Large intestine (tissue), 3 donors: ENCODE data around the gene SLC25A11. TPM values are rescaled to one million over a fixed set of nuclear protein-coding genes. Genes with fewer than 3 reads are reported as not detected.

Experiments used
- DNase-seq, 2 donors: peaks; one replicate each; pipeline versions ENCODE4 v3.0.0 to v3.0.0-alpha.2; 2013
- H3K27ac ChIP-seq: one replicate; pipeline ENCODE4 v1.5.1; 2013; ENCODE audit warnings: low read length
- H3K27me3 ChIP-seq: 2 replicates; pipeline ENCODE4 v1.6.1; 2013; ENCODE audit warnings: low read length; ENCODE audit not compliant: control insufficient read depth, insufficient read depth
- H3K36me3 ChIP-seq: 2 replicates; pipeline ENCODE4 v1.6.1; 2013; ENCODE audit warnings: low read length; ENCODE audit not compliant: control insufficient read depth, insufficient read depth
- H3K4me1 ChIP-seq: one replicate; pipeline ENCODE4 v1.6.1; 2013; ENCODE audit warnings: low read length; ENCODE audit not compliant: control insufficient read depth, insufficient read depth
- H3K4me3 ChIP-seq: one replicate; pipeline ENCODE4 v1.5.1; 2013; ENCODE audit warnings: low read length
- H3K9me3 ChIP-seq: one replicate; pipeline ENCODE4 v1.6.1; 2013; ENCODE audit warnings: mild to moderate bottlenecking, low read depth, low read length, moderate library complexity; ENCODE audit not compliant: control insufficient read depth
- WGBS: methylation state at CpG from one replicate; pipeline ENCODE4 v1.1.5; 2013; ENCODE audit warnings: low lambda C conversion rate; ENCODE audit not compliant: insufficient coverage; 5-methylcytosine and 5-hydroxymethylcytosine counted together
- polyA plus RNA-seq: library from polyadenylated mRNA; unstranded; fragments of 120-200 nt; gene quantifications from one replicate; pipeline ENCODE4 v1.2.1, GENCODE V29; 2013

Gene SLC25A11
- polyA plus RNA-seq, 1 donor, result 47.1 TPM

DNA sequence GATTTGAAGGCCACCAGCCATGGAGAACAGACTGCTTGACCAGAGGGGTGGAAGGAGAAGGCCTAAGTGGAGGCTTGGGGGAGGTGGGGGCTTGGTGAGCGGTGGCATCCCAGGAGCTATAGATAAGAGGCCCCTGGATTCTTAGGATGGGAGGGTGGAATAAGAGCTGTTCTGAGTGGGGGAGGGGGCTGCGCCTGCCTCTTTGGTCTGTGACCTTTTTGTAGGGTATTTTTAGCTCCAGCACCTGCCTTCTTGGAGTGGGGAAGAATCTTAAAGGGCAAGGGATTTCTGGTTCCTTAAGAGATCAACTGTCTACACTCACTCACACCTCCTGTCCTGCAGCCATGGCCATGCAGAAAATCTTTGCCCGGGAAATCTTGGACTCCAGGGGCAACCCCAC, 11.6 kb upstream of the SLC25A11 start:
- no peak overlapping the region for H3K27ac ChIP-seq
- DNase-seq, result no peak
- H3K9me3 ChIP-seq, result no peaks in the 10 kb centered on the region
- no CpG with 5 or more reads among the region's 3 CpGs for WGBS
- peaks cover 25% of the 10 kb centered on the region for H3K4me1 ChIP-seq
- no peaks in the 10 kb centered on the region for H3K27me3 ChIP-seq
- peaks cover 7% of the 10 kb centered on the region for H3K36me3 ChIP-seq
- no peak overlapping the region for H3K4me3 ChIP-seq

DNA sequence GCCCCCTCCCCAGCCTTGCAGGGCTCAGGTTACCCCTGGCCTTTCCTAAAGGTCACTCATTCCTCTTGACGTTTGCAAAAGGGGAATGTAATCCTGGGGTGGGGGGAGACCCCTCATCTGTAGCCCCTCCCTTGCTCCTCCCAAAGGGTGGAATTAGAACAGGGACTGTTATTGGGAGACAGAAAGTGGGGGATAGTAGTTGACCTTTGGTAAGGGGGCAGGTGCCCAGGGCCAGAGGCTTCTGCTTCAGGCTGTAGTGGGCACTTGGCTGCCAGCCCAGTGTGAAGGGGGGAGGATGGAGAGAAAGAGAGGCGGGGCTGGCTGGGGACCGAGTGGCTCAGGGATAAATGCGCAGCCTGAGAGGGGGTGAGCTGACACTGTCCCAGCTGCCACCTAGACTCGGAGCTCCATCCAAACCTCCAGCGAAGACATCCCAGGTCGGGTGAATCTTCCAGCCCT, 10.9 kb upstream of the SLC25A11 start, which contains the start of gene ENO3:
Gene ENO3, plus strand, starts transcription at position 374 of the 459 bp plus-strand sequence. CDS start 711 bp downstream, outside the sequence.
- H3K27me3 ChIP-seq, result no peaks in the 10 kb centered on the region
- peaks cover 14% of the 10 kb centered on the region for H3K36me3 ChIP-seq
- WGBS, result no CpG with 5 or more reads among the region's 7 CpGs
- H3K4me3 ChIP-seq, result peak within 1 kb of the TSS; percentile 61
- H3K4me1 ChIP-seq, result peaks cover 30% of the 10 kb centered on the region
- H3K27ac ChIP-seq, result peak within 1 kb of the TSS; percentile 100
- peak in 1 of 2 donors; percentile 36 for DNase-seq
- H3K9me3 ChIP-seq, result no peaks in the 10 kb centered on the region

DNA sequence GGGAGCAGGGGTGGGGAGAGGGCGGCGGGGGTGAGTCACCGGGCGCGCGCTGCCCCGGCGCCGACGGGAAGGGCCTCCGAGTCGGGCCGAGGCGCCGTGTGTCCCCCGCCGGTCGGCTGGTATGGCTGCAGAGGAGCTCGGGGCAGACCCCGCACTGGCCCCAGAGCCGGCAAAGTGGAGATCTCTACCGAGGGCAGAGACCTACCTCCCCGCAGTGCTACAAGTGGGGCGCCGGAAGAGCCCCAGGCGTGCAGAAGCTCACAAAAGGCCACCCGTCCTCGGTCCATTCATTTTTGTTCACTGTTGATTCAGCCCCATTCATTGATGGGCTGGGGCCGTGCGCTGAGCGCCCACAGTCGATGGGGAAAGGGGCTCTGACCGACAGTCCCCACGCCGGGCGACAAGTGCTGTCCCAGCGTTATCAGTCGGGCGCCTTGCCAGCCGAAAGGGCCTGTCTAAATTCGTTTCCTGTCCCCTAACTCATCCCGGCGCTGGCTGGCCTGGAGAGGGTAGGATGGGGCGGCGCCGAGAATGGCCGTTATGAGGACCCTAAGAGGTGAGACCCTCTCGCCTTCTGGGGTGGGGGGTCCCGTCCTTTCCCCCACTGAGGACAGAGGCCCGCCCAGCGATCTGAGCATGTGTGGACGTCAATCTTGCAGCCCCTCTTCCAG, 10.4 kb upstream of the SLC25A11 start:
- Histone ChIP-seq H3K36me3 (peaks cover 20% of the 10 kb centered on the region), H3K4me3 (peak overlapping the region; percentile 61), H3K4me1 (peaks cover 36% of the 10 kb centered on the region), H3K27me3 (no peaks in the 10 kb centered on the region), H3K27ac (peak overlapping the region; percentile 100), H3K9me3 (no peaks in the 10 kb centered on the region)
- no CpG with 5 or more reads among the region's 52 CpGs for WGBS
- no peak for DNase-seq

DNA sequence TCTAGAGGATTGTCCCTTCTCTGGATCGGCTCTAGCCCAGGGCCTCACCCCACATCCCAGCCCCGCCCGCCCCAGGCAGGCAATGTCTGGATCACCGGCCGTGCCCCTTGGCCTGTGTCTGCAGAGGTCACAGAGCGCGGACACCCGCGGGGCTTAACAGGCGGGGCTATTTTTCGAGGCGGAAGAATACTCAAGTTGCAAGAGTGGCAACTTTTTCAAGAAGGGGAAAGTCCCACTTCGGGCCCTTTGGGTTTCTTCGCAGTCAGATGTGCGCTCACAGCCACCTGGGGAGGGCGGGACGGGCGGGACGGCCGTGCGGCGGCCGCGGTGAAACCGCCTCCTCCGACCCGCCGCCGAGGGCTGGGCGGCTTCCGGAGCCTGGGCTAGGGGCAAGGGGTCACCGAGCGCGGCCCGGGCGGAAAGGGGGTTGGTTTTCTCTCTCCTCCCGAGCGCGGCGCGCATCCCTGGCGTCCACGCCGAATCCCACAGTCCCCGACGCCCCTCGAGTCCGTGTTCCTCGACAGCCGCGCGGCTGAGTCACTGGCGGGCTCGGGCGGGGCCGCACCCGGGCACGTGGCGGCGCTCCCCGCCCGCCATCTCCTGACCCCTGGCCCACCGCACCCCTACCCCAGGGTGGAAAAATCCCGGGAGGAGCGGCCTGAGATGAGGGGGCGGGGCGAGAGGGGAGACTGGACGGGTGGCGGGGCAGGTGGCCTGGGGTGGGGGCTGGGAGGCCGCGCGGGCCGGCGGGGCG, 9.7 kb upstream of the SLC25A11 start:
- WGBS, result no CpG with 5 or more reads among the region's 75 CpGs
- no peaks in the 10 kb centered on the region for H3K27me3 ChIP-seq
- H3K27ac ChIP-seq, result peak overlapping the region; percentile 100
- peaks cover 43% of the 10 kb centered on the region for H3K4me1 ChIP-seq
- peak overlapping the region; percentile 100 for H3K4me3 ChIP-seq
- peak; percentile 70 to 90 for DNase-seq
- H3K9me3 ChIP-seq, result no peaks in the 10 kb centered on the region
- H3K36me3 ChIP-seq, result peaks cover 27% of the 10 kb centered on the region

DNA sequence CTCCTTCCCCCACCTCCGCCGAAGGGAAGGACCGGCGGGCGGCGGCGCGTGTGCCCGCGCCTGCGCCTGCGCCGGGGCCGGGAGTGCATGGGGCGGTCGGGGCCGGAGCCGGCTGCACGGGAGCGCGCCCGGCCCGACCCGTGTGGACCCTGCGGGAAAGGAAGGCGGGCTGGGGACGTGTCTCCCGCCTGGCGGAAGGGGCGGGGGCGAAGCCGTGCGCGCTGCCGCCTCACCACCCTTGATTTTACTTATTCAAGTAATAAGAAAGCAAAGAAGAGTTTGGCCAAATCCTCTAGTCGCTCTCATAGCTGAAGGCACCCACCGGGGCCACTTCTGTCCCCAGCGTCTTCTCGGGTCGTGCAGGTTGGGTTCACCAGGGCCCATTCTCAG, 9.1 kb upstream of the SLC25A11 start:
- WGBS, result 0% methylated on average over 3 of the region's 40 CpGs
- H3K27me3 ChIP-seq, result no peaks in the 10 kb centered on the region
- H3K36me3 ChIP-seq, result peaks cover 32% of the 10 kb centered on the region
- H3K4me1 ChIP-seq, result peaks cover 43% of the 10 kb centered on the region
- H3K4me3 ChIP-seq, result peak overlapping the region; percentile 100
- DNase-seq, result peak; percentile 93 to 97
- H3K9me3 ChIP-seq, result no peaks in the 10 kb centered on the region
- peak overlapping the region; percentile 100 for H3K27ac ChIP-seq

DNA sequence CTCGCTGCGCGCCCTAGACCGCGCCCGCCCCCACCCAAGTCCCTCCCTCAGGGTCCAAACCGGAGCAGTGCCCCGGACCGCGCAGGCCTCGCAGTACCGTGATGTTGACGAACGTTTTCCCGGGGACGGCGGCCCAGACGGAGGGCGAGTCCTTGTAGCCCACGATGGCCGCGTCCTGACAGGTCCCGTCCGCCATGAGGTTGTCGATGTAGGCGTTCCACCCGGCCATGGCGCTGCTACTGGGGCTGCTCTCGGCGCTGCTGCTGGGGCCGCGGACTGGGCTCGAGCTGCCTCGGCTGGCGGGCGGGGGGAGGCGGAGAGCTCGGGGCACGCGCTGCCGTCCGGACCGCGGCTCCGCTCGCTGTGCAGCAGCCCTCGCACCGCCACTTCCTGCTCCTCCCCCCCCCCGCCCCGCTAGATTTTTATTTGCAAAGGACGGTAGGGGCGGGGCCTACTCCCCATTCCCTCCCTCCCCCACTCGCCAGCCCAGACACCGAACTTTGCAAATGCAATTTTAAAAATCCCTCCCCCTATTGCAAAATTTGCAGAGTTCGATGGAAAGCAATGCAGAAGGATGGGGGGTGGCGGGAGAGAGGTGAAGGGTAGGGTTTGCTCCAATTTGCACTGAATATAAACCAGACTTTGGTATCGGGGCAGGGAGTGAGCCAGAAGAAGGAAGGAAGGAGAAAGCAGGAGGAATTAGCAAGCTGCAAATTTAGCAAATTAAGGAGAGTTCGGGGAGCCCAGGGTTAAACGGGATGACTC, 8.5 kb upstream of the SLC25A11 start, which contains the start of gene PFN1:
Gene PFN1, minus strand, starts transcription at position 365 of the 765 bp plus-strand sequence. Its CDS starts 136 bp downstream, at position 229.
- no CpG with 5 or more reads among the region's 59 CpGs for WGBS
- H3K4me1 ChIP-seq, result peaks cover 43% of the 10 kb centered on the region

DNA sequence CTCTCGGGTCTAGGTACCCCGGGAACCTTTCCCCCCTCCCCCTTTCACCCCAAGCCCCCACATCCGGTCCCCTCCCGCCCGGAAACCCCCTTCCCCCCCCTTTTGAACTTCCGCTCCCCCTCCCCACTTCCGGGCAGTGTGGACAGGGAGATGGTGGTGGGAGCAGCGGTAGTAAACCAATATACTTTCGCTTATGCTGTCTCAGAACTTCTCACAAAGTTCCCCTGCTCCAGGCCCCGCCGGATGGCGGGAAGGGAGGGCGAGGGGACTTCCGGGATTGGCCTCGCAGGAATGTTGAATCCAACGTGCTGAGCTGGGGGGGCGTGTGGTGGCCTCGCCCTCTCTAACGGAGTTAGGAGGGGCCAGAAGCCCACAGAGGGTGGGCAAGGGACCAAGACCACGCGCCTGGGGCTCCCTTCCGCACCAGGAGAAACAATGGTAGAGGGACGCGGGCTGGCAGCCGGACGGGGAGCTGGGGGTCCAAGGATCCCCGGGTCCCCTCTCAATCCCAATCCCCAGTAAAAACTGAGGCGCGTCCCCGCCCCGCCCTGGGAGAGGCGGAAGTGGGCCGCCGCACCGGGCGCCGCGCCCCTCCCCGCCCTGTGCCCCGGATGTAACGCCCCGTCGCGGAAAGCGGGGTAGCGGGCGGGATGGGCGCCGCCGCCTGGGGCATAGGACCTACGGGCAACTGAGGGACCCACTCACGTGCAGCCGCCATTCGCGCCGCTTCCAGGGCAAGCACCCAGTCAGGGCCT, 7.7 kb upstream of the SLC25A11 start:
- peak overlapping the region; percentile 99 for H3K27ac ChIP-seq
- H3K4me3 ChIP-seq, result peak overlapping the region; percentile 100
- H3K36me3 ChIP-seq, result peaks cover 46% of the 10 kb centered on the region
- H3K9me3 ChIP-seq, result no peaks in the 10 kb centered on the region
- H3K27me3 ChIP-seq, result no peaks in the 10 kb centered on the region
- peak in 1 of 2 donors; percentile 70 for DNase-seq
- WGBS, result no CpG with 5 or more reads among the region's 56 CpGs
- H3K4me1 ChIP-seq, result peaks cover 43% of the 10 kb centered on the region

More for the DNA sequence above, 8.5 kb upstream of the SLC25A11 start, which contains the start of gene PFN1:
- peak within 1 kb of the TSS; percentile 100 for H3K4me3 ChIP-seq
- H3K27me3 ChIP-seq, result no peaks in the 10 kb centered on the region
- peaks cover 38% of the 10 kb centered on the region for H3K36me3 ChIP-seq
- H3K27ac ChIP-seq, result peak within 1 kb of the TSS; percentile 100
- H3K9me3 ChIP-seq, result no peaks in the 10 kb centered on the region
- DNase-seq, result peak; percentile 82 to 92

DNA sequence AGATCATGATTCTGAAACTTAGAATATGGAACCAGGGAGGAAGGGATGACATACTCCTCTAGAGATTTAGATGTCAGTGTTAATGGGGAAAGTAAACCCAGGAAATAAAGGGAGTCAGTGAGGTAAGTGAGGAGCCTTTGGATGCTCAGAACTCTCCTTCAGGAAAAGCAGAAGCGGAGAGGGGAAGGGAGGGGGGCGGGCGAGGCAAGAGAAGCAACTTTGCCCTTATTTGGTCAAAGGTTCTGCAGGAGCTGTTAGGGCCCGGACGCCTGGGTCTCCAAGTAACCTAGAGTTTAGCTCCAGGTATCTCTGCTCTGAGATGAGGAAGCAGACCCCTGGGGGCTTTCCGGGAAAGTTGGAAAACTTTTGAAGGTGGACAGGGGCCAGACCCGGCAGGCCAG, 7.2 kb upstream of the SLC25A11 start:
- Histone ChIP-seq H3K36me3 (peaks cover 52% of the 10 kb centered on the region), H3K27ac (peak overlapping the region; percentile 99), H3K27me3 (no peaks in the 10 kb centered on the region), H3K9me3 (no peaks in the 10 kb centered on the region), H3K4me1 (peaks cover 48% of the 10 kb centered on the region), H3K4me3 (peak overlapping the region; percentile 100)
- 0% methylated on average over 1 of the region's 7 CpGs for WGBS
- no peak for DNase-seq

DNA sequence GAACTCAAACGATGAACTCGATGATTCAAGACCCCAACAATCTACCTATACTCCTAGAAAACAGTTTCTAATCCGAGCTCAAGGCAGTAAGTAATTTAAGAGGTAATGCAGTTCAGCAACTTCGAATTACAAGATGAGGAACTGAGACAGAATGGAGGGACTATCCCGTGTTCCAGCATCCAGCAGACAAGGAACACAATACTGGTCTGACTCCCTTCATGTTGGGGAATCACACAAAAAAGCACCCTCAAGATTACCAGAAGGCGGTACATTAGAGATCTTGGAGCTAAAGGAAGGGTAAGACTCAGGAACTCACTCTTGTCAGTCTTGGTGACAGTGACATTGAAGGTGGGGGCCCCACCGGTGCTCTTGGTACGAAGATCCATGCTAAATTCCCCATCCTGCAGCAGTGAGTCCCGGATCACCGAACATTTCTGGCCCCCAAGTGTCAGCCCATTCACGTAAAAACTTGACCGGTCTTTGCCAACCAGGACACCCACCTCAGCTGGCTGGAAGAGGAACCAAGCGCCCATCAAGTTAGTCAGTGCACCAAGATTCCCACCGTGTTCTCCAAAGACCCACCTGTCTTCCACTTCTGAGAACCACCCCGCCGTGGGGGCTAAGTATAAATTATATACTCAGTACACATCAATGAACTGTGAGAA, 6.6 kb upstream of the SLC25A11 start:
- H3K4me3 ChIP-seq, result peak overlapping the region; percentile 100
- H3K27ac ChIP-seq, result peak overlapping the region; percentile 99
- no peaks in the 10 kb centered on the region for H3K9me3 ChIP-seq
- WGBS, result no CpG with 5 or more reads among the region's 16 CpGs
- H3K4me1 ChIP-seq, result peaks cover 48% of the 10 kb centered on the region
- H3K36me3 ChIP-seq, result peaks cover 54% of the 10 kb centered on the region
- DNase-seq, result no peak
- no peaks in the 10 kb centered on the region for H3K27me3 ChIP-seq
